OCI-M2 (cell line): ENCODE data around the gene ZNF467.

ENCODE experiments used
- DNase-seq: peaks from one replicate; lab custom pipeline; 2025; ENCODE audit not compliant: unreplicated experiment; lab: John Stamatoyannopoulos, UW

The ZNF467 gene

DNA sequence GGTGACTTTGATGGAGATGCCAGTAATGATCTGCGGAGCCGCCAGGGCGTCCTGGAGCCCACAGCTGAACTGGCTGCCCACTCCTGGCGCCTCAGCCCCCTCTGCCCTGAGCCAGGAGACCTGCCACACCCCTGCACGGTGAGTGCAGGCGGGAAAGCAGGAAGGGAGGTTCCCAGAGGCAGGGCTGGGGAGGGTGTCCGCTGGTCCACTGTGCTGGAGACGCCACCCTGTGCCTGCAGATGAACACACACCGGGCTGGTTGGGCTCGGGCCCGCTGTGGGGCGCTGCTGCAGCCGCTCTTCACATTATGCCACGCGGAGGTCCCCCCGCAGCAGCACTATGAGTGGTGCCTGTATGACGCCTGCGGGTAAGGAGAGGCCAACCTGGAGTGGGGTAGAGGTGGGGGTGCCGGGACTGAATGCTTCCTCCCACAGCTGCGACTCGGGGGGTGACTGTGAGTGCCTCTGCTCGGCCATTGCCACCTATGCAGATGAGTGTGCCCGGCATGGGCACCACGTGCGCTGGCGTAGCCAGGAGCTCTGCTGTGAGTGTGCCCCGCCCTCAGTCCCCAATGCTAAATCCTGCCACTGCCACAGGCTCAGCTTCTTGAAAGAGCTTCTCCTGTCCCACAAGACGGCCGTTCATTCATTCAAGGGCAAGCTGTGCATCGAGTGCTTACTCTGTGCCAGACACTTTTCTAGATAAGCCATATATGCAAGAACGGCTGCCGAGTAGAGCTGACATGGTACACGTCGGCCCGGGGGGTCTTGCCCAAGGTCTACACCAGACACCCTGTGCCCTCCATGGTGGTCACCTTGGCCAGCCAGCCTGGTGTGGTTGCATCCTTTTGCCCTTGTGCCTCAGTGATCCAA lies 14.3 kb upstream of the ZNF467 start:
- no peak for DNase-seq

DNA sequence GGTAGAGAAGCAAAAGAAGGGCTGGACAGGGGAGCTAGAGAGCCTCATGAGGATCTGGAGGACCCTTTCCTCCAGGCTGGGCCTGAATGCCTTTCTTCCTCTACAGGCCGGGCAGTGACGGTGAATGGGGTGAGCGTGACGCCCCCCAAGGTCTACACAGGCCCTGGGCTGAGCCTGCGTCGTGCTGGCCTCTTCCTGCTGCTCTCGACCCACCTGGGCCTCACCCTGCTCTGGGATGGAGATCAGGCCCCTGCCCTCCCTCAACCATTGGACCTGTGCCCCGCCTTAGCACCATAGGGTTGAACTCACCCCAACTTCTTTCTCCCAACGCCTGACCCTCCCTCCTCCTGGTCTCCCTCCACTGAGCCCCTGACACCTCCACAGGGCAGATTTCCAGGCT lies 12.6 kb upstream of the ZNF467 start:
- DNase-seq: no peak

DNA sequence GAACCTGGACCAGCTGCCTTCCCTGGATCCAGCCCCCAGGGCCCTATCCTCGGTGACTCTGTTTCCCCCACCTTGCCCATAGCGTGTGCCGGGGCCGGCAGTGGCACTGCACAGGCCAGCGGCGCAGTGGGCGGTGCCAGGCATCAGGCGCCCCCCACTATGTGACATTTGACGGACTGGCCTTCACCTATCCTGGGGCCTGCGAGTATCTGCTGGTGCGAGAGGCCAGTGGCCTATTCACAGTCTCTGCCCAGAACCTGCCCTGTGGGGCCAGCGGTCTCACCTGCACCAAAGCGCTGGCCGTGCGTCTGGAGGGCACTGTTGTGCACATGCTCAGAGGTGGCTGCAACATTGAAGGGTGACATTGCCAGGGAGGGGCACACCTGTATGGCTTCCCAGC lies 12.0 kb upstream of the ZNF467 start:
- no peak for DNase-seq

DNA sequence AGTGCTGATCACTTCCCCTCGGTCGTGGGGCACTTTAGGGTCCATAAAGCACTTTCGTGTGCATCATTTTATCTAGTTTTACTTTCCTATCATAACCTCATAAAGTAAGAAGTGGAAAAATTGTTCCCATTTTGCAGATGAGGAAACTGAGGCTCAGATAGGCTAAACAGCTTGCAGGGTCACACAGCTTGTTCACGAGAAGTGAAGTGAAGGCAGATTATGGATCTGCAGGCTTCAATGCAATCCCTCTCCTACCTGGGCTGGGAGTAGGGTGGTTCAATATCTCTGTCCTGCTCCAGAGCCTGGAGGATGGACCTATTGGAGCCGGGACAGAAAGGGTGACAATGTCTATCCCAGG lies 10.8 kb upstream of the ZNF467 start:
- DNase-seq: no peak

DNA sequence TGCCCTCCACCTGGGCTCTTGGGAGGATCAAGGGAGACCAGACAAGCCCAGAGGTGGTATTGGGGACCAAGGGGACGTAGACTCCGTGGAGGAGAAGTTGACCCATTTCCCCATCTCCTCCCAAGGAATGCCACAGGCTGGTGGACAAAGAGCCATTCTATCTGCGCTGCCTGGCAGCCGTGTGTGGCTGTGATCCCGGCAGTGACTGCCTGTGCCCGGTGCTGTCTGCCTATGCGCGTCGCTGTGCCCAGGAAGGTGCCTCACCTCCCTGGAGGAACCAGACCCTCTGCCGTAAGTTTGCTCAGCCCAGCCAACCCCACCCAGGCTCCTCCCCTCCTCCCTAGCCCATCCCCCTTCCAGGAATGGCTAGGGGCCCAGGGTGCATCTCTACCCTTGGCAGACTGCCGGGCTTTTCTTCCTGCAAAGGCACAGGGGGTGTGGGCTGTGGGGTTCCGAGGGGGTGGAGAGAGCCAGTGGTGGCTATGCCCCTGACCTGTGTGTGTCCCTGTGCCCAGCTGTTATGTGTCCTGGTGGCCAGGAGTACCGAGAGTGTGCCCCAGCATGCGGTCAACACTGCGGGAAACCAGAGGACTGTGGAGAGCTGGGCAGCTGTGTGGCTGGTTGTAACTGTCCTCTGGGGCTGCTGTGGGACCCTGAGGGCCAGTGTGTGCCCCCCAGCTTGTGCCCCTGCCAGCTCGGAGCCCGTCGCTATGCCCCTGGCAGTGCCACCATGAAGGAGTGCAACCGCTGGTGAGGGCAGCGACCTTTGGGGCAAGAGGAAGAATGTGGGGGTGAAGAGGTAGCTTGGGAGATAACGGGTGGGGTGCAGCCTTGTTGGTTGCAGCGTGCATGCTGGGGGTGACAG lies 10.2 kb upstream of the ZNF467 start:
- DNase-seq: no peak

DNA sequence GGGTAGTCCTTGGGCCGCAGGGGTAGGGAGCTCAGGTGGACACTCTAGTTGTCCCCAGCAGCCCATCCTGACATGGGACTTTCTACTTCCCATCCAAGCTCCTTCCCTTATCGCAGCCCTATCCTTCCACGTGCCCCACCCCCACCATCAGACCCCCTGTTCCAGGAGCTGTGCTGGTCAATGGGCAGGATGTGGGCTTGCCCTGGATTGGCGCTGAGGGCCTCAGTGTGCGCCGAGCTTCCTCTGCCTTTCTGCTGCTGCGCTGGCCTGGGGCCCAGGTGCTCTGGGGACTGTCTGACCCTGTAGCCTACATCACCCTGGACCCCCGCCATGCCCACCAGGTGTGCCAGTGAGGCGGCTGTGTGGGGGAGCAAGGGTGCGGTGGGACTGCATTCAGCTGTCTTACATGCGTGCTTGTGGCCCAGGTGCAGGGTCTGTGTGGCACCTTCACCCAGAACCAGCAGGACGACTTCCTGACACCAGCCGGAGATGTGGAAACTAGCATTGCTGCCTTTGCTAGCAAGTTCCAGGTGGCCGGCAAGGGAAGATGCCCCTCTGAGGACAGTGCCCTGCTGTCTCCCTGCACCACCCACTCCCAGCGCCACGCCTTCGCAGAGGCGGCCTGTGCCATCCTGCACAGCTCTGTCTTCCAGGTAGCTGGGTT lies 9.4 kb upstream of the ZNF467 start:
- DNase-seq: no peak

DNA sequence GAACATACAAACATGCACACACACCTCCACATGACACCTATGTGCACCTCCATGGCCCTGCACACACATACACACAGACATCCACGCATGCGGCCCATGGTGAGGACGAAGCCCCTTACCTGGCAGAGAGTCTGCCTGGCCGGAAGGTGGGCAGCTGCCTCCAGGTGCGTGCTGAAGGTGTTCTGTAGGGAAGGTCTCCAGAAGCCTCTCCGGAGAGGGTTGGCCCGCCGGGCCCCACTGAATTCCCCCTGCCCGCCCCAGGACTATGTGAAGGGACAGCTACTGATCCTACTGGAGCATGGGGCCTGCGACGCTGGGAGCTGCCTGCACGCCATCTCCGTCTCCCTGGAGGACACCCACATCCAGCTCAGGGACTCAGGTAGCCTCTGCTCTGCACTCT lies 8.5 kb upstream of the ZNF467 start:
- no peak for DNase-seq

DNA sequence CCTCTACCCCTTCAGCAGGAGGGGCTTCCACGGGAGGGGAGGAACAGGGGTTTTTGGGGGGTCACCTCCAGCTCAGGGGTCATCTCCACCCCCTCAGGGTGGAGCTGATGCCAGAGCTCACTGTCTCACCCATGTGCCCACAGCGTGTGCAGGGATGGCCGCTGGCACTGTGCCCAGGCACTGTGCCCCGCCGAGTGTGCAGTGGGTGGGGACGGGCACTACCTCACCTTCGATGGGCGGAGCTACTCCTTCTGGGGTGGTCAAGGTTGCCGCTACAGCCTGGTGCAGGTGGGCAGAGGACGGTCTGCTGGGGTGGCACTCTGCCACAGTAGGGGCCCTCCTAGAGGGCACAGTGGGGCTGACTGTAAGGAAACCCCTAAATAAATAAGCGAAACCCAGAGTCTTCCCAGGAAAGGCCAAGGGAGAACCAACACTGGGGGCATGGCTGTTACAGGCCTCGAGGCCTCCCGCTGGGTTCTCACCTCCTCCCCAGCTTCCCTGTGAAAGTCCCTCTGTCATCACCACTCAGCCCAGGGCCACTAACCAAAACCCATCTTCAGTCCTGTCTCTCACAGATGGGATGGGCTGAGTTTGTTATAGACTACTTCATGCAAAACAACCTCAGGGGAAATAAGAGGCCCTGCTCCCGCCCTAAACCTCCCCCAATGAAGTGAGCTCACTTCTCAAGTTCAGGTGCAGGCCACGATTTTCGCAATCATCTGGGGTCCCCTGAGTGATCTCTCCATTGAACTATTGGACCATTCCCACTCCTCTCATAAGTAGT lies 7.4 kb upstream of the ZNF467 start:
- DNase-seq: no peak

DNA sequence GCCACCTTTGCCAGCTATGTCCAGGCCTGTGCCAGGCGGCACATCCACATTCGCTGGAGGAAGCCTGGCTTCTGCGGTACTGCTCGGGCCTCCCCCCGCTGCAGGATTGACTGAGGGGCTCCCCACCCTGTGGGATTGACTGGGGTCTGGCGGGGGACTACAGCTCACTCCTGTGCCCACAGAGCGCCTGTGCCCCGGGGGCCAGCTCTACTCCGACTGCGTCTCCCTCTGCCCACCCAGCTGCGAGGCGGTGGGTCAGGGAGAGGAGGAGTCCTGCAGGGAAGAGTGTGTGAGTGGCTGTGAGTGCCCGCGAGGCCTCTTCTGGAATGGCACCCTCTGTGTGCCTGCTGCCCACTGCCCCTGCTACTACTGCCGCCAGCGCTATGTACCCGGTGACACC lies 6.7 kb upstream of the ZNF467 start:
- no peak for DNase-seq

DNA sequence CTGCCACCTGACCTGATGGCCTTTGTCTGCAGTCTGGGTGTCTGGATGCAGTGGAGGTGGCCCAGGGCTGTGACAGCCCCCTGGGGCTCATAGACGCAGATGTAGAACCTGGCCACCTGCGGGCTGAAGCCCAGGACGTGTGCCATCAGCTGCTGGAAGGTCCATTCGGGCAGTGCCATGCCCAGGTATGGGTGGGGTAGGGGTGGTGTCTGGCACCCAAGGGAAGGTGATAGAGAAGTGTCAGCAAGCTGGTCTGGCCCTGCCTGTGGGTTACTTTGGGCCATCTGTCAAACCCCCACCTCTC lies 6.1 kb upstream of the ZNF467 start:
- DNase-seq: no peak

DNA sequence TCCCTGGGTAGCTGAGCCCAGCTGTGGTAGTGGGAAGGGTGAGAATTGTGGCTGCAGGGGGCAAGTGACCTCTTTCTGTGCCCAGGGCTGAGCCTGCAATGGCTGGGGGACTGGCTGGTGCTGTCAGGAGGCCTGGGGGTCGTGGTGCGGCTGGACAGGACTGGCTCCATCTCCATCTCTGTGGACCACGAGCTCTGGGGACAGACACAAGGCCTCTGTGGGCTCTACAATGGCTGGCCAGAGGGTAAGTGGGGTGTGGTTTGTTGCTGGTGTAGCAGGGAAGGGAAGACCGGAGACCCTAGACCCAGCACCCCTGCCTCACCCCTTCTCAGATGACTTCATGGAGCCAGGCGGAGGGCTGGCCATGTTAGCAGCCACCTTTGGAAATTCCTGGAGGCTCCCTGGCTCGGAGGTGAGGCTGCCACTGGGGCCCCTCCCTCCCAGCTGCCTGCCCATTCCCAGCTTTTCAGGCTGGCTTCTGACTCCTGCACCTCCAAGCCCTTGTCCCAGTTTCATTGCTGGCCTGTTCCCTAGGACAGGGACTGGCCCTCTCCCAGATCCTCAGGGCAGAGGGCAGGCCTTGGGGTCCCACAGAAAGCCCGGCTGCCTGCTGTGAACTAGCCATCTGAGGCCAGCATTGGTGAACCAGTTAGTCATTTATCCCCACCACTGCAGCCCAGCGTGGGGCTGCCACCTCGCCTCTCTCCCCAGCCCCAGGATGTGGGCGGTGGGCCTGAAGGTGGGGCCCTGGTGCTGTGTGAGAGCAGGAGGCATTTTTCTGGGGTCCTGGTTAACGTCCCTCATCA lies 5.5 kb upstream of the ZNF467 start:
- no peak for DNase-seq

DNA sequence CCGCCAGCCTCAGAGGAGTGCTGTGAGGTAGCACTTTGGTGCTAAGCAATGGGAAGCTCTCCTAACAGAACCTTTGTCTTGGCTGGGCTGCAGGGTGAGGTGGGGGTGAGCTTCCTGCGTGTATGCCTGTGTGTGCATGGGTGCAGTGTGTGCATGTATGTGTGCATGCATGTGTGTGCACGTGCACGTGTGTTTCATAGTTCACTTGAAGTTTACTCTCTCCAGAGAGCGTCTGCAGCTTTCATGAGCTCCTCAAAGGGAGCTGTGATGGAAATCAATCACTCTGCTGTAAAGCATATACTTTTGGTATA lies 4.9 kb upstream of the ZNF467 start:
- no peak for DNase-seq

DNA sequence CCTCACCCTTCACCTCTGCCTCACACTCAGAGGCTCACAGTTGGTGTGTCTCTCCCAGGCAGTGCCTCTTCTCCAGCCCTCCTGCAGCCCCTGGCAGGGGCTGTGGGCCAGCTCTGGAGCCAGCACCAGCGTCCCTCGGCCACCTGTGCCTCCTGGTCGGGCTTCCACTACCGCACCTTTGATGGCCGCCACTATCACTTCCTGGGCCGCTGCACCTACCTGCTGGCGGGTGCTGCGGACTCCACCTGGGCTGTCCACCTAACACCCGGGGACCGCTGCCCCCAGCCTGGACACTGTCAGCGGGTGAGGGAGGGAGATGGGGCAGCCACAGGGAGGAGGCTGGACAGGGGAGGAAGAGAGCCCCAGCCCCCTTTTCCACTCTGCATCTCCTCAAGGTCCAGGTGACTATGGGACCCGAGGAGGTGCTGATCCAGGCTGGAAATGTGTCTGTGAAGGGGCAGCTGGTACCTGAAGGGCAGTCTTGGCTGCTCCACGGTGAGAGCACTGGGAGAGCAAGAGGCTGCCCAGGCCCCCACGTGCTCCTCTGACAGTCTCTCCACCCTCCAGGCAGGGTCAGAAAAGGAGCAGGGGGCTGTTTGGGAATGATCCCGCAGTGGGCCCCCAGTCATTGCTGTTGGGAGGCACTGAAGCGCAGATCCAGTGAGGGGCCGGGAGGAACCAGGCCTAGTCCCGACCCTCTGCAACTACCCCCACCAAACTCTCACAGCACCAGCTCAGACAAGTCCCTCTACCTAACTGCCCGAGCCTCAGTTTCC lies 4.4 kb upstream of the ZNF467 start:
- no peak for DNase-seq

DNA sequence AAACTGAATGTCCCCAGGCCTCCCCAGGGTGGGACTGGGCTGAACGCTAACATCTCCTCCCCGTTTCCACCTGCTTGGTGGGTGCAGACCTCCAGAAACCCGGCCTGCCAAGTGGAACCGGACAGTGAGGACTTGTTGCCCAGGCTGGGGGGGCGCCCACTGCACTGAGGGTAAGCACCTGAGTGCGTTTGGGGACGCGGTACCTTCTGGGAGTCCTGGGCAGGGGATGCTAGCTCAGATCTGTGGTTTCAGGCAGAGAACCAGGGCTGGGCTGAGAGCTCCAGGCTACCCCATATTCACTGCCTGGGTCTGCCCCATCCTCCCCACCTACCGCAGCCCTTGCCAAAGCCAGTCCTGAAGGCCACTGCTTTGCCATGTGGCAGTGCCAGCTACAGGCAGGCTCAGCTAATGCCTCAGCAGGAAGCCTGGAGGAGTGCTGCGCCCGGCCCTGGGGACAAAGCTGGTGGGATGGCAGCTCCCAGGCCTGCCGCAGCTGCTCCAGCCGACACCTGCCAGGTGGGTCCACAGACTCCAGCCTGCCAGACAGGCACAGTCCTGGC lies 3.5 kb upstream of the ZNF467 start:
- no peak for DNase-seq

DNA sequence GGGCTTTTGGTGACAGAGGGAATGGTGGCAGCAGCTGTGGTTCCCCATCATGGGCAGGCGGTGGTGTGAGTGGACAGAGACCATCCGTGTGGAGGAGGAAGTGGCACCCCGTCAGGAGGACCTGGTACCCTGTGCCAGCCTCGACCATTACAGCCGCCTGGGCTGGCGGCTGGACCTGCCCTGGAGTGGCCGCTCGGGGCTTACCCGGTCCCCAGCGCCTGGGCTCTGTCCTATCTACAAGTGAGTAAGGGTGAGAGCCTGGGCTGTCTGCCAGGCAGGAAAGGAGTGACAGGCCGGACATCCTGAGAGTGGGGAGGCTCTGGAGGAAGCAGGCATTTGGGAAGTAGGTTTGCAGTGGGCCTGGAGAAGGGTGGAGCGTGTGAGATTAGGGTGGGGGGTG lies 2.9 kb upstream of the ZNF467 start:
- no peak for DNase-seq

DNA sequence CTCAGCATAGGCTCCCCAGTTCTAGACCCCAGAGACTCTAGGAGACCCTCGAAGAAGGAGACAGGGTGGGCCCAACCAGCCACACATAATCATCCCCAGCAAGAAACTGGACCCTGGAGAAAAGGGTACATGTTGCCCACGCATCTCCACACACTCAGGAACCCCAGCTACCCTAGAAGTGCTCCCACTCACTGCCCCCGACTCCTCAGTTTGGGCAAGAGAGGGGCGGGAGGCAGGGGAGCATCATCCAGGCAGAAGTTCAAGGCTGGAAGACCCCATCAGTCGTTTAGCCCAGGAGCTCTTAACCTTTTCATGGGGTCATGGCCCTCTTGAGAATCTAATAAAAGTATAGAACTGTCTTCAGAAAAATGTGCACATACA lies 1.8 kb upstream of the ZNF467 start:
- DNase-seq: no peak

DNA sequence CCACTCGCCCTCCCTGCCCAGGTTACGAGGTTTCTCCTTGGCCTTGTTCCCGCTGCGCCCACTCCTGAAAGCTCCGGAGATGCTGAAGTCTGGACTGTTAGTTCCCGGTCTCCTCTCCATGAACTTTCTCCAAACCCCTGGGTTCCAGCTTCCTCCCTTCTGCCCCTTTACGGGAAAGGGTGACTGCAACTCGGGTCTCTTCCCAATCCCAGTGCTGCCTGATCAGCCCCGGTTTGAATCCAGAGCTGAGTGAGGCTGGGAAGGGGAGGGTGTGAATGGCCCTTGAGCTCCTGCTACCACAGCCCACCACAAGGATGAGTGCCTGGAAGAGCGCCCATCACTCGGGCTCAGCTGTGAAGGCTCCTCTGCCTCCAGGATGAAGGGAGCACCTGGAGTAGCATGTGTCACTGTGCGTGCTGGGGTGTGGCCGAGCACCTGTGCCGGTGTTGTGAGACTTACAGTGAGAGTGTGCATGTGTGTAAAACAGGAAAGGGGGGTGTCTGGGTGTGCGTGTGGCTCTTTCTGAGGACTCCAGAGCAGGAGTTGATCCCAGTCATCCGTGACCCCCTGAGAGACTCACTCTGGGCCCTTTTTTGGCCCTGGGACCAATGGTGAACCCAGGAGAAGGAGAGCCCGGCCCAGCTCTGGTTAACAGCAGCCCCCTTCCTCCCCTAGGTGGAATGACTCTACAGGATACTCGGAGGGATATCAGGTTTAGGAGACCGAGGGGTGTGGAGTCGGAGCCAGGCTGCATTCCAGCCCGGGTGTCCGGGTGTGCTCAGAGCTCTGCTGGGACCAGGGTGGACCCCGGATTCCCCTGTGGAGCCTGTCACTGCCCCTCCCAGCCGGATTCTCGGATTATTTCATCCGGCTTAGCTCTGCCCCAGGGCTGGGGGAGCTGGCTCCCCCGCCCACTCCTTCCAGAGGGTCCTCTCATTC lies 1.1 kb upstream of the ZNF467 start:
- DNase-seq: no peak

DNA sequence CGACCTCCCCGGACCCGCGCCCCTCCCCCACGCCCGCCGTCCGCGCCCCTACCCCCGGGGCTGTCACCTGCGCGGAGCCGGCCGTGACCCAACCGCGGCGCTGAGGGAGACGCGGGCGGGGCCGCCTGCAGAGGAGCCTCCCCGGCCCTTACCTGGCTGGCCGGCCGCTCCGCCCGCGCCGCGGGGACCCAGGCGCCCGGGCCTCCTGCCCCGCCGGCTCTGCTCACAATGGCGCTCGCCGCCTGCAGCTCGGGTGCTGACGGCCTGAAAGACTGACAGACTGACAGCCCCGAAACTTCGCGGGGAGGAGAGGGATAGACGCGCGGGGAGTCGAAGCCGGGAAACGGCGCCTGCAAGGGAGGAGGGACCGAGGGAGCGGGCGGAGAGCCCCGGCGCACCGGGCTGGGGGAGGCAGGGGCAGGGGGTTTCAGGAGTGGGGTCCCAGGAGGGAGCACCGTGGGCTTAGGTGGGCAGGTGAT lies 393 bp downstream of the ZNF467 start:
- no peak for DNase-seq
